ENCODE measurements around the gene SNRNP25. TPM values are rescaled to one million over a fixed set of nuclear protein-coding genes. Genes with fewer than 3 reads are reported as not detected.

The SNRNP25 gene
- total and polyA plus RNA-seq, 9 of the 15 experiments (the other 6 are each of a cell fraction or from before 2014, with no cell fraction given) = 59.0 to 176 (median 108) TPM

- TF ChIP-seq MLX (CRISPR knock-in tag; conservative IDR thresholded peaks at IDR 0.05) = no peak
These were observed 2.8 kb downstream of the SNRNP25 start (continued) for GRCh38 chr16:56231-56927.

- intact Hi-C loops (cut with micrococcal nuclease) (no loop called here), in situ Hi-C loops (cut with MboI) (no loop called here)
- 73% methylated on average over 8 of the region's 8 CpGs for WGBS (ENCODE audit: insufficient coverage, low coverage, missing lambda C conversion rate)
- BruUV-seq (replicated peaks) = no TSS peak
- Histone ChIP-seq H3K27ac (ENCODE audit: extremely low read depth, low read depth, low read length) (no peak overlapping the region), H3K4me3 (no peak overlapping the region), H3K4me1 (replicated peaks in 1 of 2; ENCODE audit: control insufficient read depth in 2 of 2, insufficient read depth in 2 of 2, low read length in 2 of 2) (peaks cover 5 to 25% of the 10 kb centered on the region in 2 experiments; a peak in 2 of 5 replicates), H3K27me3 (ENCODE audit: control insufficient read depth in 2 of 2, insufficient read depth in 2 of 2, low read length in 2 of 2) (no peaks in the 10 kb centered on the region), H4K20me1 (replicated peaks; ENCODE audit: control insufficient read depth, insufficient read depth, low read length) (no peaks in the 10 kb centered on the region; the same call in none of the 2 replicates), H3K36me3 (ENCODE audit: control insufficient read depth, insufficient read depth, low read length) (peaks cover 44% of the 10 kb centered on the region), H3K9me3 (replicated peaks; ENCODE audit: control insufficient read depth, insufficient read depth, low read depth, low read length) (no peaks in the 10 kb centered on the region), H3K9ac (ENCODE audit: insufficient read depth in 1 of 2, low read depth in 2 of 2, low read length in 2 of 2) (no peak overlapping the region; a peak in 1 of 4 replicates), H3K9me1 (ENCODE audit: control insufficient read depth, insufficient read depth, low read length) (peaks cover 2% of the 10 kb centered on the region), H3K79me2 (ENCODE audit: control insufficient read depth, insufficient read depth, low read length) (peaks cover 31% of the 10 kb centered on the region), H2AFZ (ENCODE audit: low read depth, low read length) (no peak overlapping the region), H3K4me2 (ENCODE audit: insufficient read depth, low read length) (no peak overlapping the region)
- no peak for ATAC-seq
- CTCF ChIA-PET (ENCODE audit: low intra/inter-chr PET ratio) = no interaction called here
- POLR2A ChIA-PET = interaction anchor here (1.5 kb wide), 1 partner anchor 9 kb away, joined by 4 read pairs; no protein-coding TSS in a partner anchor
- DNase-seq (ENCODE audit: extremely low read depth in 1 of 4, low spot score in 3 of 4) = no peak
- no peak for FAIRE-seq
- TF ChIP-seq FOXJ2 (tag; IDR thresholded peaks at IDR 0.05) (no peak), BHLHE40 (IDR thresholded peaks at IDR 0.05; ENCODE audit: low read length) (0 out of 2 replicates have a peak, but pooled peaks have one; percentile 18), SMAD3 (CRISPR knock-in tag; conservative IDR thresholded peaks at IDR 0.05) (no peak), GTF2F1 (IDR thresholded peaks at IDR 0.05; ENCODE audit: low read depth, low read length) (no peak), IRF2 (CRISPR knock-in tag; IDR thresholded peaks at IDR 0.05) (no peak), CTBP1 (IDR thresholded peaks at IDR 0.05; ENCODE audit: borderline replicate concordance) (no peak), BRCA1 (IDR thresholded peaks at IDR 0.05) (no peak), BRCA1 (CRISPR knock-in tag; IDR thresholded peaks at IDR 0.05) (no peak), ZFPM2 (CRISPR knock-in tag; IDR thresholded peaks at IDR 0.05) (no peak), ARID4B (CRISPR knock-in tag; IDR thresholded peaks at IDR 0.05) (no peak), ARNT (IDR thresholded peaks at IDR 0.05) (no peak), BACH1 (tag; IDR thresholded peaks at IDR 0.05) (no peak)
These were observed 4.1 kb downstream of the SNRNP25 start for GRCh38 chr16:57711-58110.
